Endothelial cell (in vitro differentiated cells): Measurements from ENCODE around the gene FIBCD1. TPM values are rescaled to one million over a fixed set of nuclear protein-coding genes. Genes with fewer than 3 reads are reported as not detected.

Source experiments
- DNase-seq: peaks from one replicate; pipeline ENCODE4 v3.0.0; 2021; ENCODE audit warnings: low spot score
- H3K27ac Mint-ChIP-seq: one replicate; pipeline ENCODE4 v1.8.0; 2021; ENCODE audit warnings: mixed read lengths, inconsistent platforms; ENCODE audit not compliant: unreplicated experiment
- H3K27me3 Mint-ChIP-seq: one replicate; pipeline ENCODE4 v1.8.0; 2021; ENCODE audit warnings: mild to moderate bottlenecking, moderate library complexity, mixed read lengths, inconsistent platforms; ENCODE audit not compliant: unreplicated experiment
- H3K36me3 Mint-ChIP-seq: one replicate; pipeline ENCODE4 v1.8.0; 2021; ENCODE audit warnings: mild to moderate bottlenecking, low read depth, mixed read lengths, inconsistent platforms; ENCODE audit not compliant: unreplicated experiment
- H3K4me1 Mint-ChIP-seq: one replicate; pipeline ENCODE4 v1.8.0; 2021; ENCODE audit warnings: mild to moderate bottlenecking, mixed read lengths, inconsistent platforms; ENCODE audit not compliant: unreplicated experiment
- H3K4me3 Mint-ChIP-seq: one replicate; pipeline ENCODE4 v1.8.0; 2021; ENCODE audit warnings: mild to moderate bottlenecking, mixed read lengths, inconsistent platforms; ENCODE audit not compliant: unreplicated experiment
- H3K9me3 Mint-ChIP-seq: one replicate; pipeline ENCODE4 v1.8.0; 2021; ENCODE audit warnings: mixed read lengths, inconsistent platforms; ENCODE audit not compliant: unreplicated experiment
- CTCF ChIP-seq: fragments of 200-600 bp; sonication (generic); IDR thresholded peaks from one replicate; pipeline ENCODE4 v1.5.0; 2021; ENCODE audit warnings: antibody characterized with exemption; ENCODE audit not compliant: unreplicated experiment
- total RNA-seq: library from RNA; stranded (reverse); fragmentation: NEBNext Ultra II Directional; extraction: Animal tissue kit (Norgen Biotek cat#: 25700); gene quantifications from one replicate; pipeline ENCODE4 v1.2.1, GENCODE V29; 2021; ENCODE audit not compliant: unreplicated experiment

The FIBCD1 gene
- total RNA-seq, 1 donor from 2014 or later, result 0.33 TPM

DNA sequence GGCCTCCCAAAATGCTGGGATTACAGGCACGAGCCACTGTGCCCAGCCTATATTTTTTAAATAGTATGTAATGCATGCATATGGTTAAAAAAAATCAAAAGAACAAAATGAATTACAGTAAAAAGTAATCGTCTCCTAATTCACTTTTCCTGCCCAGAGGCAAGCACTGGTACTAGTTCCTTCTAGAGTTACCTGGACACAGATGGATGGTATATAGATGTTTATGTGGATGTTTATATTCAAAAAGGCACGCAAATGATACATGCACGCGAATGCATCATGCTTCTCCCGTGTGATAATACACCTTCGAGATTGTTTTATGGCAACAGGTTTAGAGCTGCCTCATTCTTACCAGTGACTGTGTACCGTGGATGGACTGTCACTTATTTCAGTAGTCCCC, 82.6 kb downstream of the FIBCD1 start:
- peaks cover 19% of the 10 kb centered on the region for H3K4me1 Mint-ChIP-seq
- H3K36me3 Mint-ChIP-seq, result peaks cover 21% of the 10 kb centered on the region
- no peak for TF ChIP-seq CTCF
- no peak for DNase-seq
- no peaks in the 10 kb centered on the region for H3K9me3 Mint-ChIP-seq
- no peak overlapping the region for H3K27ac Mint-ChIP-seq
- peaks cover 3% of the 10 kb centered on the region for H3K27me3 Mint-ChIP-seq
- H3K4me3 Mint-ChIP-seq, result no peak overlapping the region

- DNase-seq, result no peak
- Mint-ChIP-seq H3K4me3 (no peak overlapping the region), H3K4me1 (peaks cover 4% of the 10 kb centered on the region), H3K27ac (no peak overlapping the region), H3K9me3 (no peaks in the 10 kb centered on the region), H3K27me3 (peaks cover 3% of the 10 kb centered on the region), H3K36me3 (peaks cover 14% of the 10 kb centered on the region)
- TF ChIP-seq CTCF, result no peak
Observed at GRCh38 chr9:130854835-130855234, 84.2 kb downstream of the FIBCD1 start.

DNA sequence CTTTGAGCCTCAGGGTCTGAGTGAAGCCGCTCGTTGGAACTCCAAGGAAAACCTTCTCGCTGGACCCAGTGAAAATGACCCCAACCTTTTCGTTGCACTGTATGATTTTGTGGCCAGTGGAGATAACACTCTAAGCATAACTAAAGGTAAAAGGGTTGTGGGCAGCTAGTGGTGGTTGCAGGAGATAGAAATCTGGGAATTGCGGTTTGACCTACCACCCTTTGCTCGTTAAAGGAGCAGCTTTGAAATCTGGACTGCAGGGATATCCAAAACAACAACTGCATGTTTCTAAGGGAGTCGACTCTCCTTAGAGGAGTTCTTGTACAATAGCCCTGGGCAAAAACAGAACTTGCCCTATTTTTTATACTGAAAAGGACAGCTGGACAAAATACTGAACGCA, 85.0 kb downstream of the FIBCD1 start:
- DNase-seq, result no peak
- H3K4me3 Mint-ChIP-seq, result no peak overlapping the region
- no peak for TF ChIP-seq CTCF
- H3K9me3 Mint-ChIP-seq, result no peaks in the 10 kb centered on the region
- H3K27me3 Mint-ChIP-seq, result peaks cover 3% of the 10 kb centered on the region
- peaks cover 2% of the 10 kb centered on the region for H3K4me1 Mint-ChIP-seq
- peaks cover 12% of the 10 kb centered on the region for H3K36me3 Mint-ChIP-seq
- no peak overlapping the region for H3K27ac Mint-ChIP-seq

DNA sequence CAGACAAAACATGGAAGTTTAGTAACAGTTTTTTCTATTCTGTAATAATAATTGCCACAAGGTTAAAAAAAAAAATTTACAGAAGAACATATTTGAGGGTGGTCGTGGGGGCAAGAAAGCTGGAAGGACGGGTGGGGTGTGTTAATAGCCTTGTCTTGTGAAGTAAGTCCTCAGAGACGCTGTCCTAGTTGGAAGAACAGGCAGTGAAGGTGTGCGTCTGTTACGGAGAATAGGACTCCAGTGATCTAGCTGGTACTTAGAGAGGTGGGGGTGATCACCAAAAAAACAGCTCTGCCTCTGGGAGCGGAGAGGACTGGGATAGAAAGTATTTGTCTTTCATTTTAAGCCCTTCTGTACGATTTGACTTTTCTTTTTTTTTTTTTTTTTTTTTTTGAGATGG, 86.2 kb downstream of the FIBCD1 start:
- Mint-ChIP-seq H3K36me3 (peaks cover 12% of the 10 kb centered on the region), H3K27ac (no peak overlapping the region), H3K9me3 (no peaks in the 10 kb centered on the region), H3K27me3 (peaks cover 3% of the 10 kb centered on the region), H3K4me3 (no peak overlapping the region), H3K4me1 (peaks cover 3% of the 10 kb centered on the region)
- no peak for DNase-seq
- no peak for TF ChIP-seq CTCF

Other genes with a start within 250 kb of the FIBCD1 start
- 26.0 TPM for gene EXOSC2, start 245.5 kb downstream of the FIBCD1 start, total RNA-seq
- 121 TPM for gene ABL1, start 104.0 kb downstream of the FIBCD1 start, total RNA-seq
- not detected for gene QRFP, start 42.4 kb downstream of the FIBCD1 start, total RNA-seq
- gene LAMC3, start 69.9 kb upstream of the FIBCD1 start, total RNA-seq, result 30.1 TPM
- 16.3 TPM for gene AIF1L, start 157.3 kb upstream of the FIBCD1 start, total RNA-seq
- 60.8 TPM for gene NUP214, start 186.3 kb upstream of the FIBCD1 start, total RNA-seq